ENCODE data around the gene OSBPL6. TPM values are rescaled to one million over a fixed set of nuclear protein-coding genes. Genes with fewer than 3 reads are reported as not detected.

The OSBPL6 gene
- 5.7 and 7.7 TPM in 2 replicates for total RNA-seq

DNA sequence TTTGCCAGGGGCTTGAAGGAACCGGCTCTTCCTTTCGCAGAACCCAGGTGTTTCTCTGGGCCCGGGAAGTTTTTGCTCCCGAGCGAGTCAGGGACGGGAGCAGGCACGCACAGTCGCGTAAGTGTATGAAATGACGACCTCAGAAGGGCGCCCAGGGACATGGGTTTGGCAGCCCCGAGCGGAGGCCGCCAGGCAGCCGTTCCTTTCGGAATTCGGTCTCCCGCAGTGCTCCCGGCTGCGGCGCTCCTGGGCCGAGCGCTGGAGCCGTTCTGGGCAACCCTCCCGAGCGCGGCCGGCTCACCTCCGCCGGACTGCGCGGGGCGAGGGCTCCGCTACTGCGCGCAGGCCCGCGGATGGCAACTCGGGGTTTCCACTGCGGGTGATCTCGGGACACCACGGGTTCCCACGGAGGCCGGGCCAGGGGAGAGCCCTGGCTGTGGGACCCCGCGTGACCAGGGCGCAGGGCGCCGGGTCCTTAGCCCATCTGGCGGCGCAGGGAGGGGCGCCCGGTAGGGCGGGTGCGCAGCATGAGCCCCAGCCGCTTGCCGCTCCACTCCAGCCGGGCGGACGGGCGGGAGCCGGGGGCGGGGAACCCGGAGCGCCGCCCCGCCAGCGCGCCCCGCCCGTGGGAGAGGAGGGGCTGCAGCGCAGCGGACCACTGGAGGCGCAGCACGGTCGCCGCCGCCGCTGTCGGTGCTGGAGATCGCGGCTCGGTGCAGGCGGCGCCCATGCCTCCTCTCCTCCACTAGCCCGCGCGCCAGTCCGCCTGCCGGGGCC, at the start of gene OSBPL6:
Gene OSBPL6, plus strand, starts transcription at position 690 of the 777 bp plus-strand sequence. CDS start 111,673 bp downstream, outside the sequence.

DNA sequence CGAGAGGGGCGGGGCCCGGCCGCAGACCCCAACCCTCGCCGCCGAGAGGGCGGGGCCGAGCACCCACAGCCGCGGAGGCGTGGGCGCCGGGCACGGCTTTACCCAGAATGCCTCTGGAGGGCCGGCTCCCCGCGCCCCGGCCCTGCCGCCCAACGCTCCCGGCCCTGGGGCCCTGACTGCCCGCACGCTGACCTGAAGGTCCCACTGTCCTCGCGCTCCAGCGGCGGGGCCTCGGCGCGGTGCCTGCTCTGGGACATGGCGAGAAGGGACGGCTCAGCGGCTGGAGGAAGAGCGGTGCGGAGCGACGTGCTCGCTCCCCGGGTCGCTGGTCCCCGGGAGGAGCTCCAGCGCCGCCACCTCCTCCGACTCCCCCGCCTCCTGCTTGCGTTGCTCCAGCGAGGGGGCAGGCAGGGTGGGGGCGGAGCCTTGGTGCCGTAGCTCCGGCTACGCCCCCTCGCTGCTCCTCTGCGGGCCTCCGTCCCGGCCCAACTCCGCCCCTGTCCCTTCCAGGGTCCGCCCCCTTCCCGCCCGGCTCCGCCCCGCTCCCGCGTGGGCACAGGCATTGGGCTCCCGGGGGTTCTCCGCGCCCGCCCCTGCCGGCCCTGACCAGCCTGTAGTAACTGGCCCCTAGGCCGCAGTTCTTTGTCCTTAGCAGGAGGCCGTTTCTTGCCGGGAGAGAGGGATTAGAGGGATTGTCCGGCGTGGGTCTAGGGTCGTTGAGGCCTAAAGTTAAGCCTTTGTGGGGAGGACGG, 256.6 kb downstream of the OSBPL6 start, which contains the start of the genes PJVK and PRKRA:
Gene PJVK, plus strand, starts transcription at position 605 of the 752 bp plus-strand sequence. CDS start 2,032 bp downstream, outside the sequence.
Gene PRKRA, minus strand, starts transcription at position 402 of the 752 bp plus-strand sequence. Its CDS starts 145 bp downstream, at position 257.

Other genes with a start within 250 kb of the OSBPL6 start
- gene PDE11A, start 121.7 kb upstream of the OSBPL6 start, total RNA-seq = not detected in 2 replicates
- 9.1 and 11.1 TPM in 2 replicates for gene RBM45, start 82.1 kb upstream of the OSBPL6 start, total RNA-seq